ENCODE measurements around the gene HOXA6.
A peak's percentile ranks its signal among the peaks of the same experiment; 100 is the strongest.

Gene HOXA6

DNA sequence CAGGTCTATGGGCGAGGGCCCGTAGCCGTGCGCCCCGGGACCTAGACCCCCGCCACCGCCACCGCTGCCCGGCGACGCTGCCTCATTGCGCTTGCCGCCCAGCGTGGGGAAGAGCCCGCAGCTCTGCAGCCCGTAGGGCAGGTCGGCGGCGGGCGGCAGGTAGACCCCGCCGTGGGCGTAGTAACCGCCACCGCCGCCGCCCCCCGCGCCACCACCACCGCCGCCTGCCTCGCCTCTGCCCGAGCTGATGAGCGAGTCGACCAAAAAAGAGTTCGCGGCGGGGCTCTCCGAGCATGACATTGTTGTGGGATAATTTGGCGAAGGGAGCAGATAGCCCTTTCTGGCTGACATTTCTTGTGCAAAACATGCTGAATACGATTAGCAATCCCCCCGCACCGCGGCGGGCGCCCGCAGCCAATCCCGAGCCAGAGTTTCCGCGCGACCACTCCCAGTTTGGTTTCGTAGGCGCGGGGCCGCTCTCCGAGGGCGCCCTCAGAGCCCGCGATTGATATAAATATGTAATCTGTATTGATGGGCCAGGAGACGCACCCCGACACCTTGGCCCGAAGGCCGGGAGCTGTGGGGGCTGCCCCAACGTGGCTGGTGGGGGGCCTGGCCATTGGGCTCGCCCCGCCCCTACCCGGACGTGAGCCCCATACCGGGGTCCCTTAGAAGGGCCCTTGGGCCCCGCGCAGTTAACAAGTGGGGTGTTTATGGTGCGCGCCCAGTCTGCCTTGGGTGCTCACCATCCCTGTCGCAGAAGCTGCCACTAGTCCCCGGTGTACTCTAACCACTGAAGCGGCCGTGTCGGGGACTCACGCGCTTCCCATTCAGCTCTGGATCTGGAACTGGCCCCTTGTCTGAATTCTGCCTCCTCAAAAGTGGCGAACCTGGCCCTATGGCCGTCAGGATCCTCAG lies 26.6 kb upstream of the HOXA6 start, which contains the start of gene HOXA10:
HOXA10 (minus strand) TSS at position 365 of the 918 bp plus-strand sequence; CDS start at position 351, 14 bp downstream.
- Histone ChIP-seq H3K4me3 (ENCODE audit: low read length) (no peak within 1 kb of the TSS), H3K27me3 (ENCODE audit: insufficient read depth, low read length) (peaks cover 99% of the 10 kb centered on the region), H3K9me3 (ENCODE audit: low read length) (peaks cover 5% of the 10 kb centered on the region), H3K4me1 (ENCODE audit: insufficient read depth, low read length) (peaks cover 3% of the 10 kb centered on the region), H2AFZ (ENCODE audit: low read depth, low read length) (peak within 1 kb of the TSS; percentile 80), H3K36me3 (ENCODE audit: insufficient read depth, low read length) (no peaks in the 10 kb centered on the region)

GRCh38 chr7:27173511-27173955 lies 26.0 kb upstream of the HOXA6 start:
- no peak overlapping the region for H3K4me3 ChIP-seq (ENCODE audit: low read length)
- H3K9me3 ChIP-seq (ENCODE audit: low read length), result peaks cover 5% of the 10 kb centered on the region
- H3K4me1 ChIP-seq (ENCODE audit: insufficient read depth, low read length), result peaks cover 3% of the 10 kb centered on the region
- peak overlapping the region; percentile 80 for H2AFZ ChIP-seq (ENCODE audit: low read depth, low read length)
- H3K27me3 ChIP-seq (ENCODE audit: insufficient read depth, low read length), result peaks cover 99% of the 10 kb centered on the region
- no peaks in the 10 kb centered on the region for H3K36me3 ChIP-seq (ENCODE audit: insufficient read depth, low read length)

DNA sequence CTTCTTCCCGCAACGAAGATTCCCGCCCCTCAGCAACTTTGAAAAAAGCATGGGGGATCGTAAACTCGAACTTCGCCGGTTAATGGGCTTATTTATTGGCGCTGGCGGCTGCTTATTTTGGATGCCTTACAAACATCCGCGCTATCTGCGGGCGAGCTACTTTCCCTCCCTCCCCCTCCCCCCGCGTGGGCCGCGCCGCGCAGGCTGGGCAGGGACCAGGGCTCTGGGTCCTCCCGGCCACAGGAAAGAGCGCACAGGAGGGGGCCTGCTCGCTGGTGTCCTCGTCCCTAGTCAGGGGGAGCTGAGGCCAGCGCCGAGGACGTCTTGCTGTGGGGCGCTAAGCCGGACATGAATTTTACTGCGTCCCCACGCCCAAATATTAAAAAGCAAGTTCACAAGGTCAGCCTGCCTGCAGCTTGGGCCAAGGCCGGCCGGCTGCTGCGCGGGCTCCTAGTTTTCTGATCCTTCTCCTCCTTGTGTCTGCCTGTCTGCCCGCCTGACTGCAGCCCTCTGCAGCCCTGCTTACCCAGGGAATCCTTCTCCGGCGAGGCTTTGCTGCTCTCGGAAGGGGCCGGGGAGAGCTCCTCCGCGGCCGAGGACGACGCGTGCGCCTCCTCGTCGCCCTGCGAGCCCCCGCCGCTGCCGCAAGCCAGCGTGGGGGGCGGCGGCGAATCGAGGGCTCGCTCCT lies 25.4 kb upstream of the HOXA6 start:
- H2AFZ ChIP-seq (ENCODE audit: low read depth, low read length), result peak overlapping the region; percentile 80
- no peaks in the 10 kb centered on the region for H3K36me3 ChIP-seq (ENCODE audit: insufficient read depth, low read length)
- H3K27me3 ChIP-seq (ENCODE audit: insufficient read depth, low read length), result peaks cover 99% of the 10 kb centered on the region

DNA sequence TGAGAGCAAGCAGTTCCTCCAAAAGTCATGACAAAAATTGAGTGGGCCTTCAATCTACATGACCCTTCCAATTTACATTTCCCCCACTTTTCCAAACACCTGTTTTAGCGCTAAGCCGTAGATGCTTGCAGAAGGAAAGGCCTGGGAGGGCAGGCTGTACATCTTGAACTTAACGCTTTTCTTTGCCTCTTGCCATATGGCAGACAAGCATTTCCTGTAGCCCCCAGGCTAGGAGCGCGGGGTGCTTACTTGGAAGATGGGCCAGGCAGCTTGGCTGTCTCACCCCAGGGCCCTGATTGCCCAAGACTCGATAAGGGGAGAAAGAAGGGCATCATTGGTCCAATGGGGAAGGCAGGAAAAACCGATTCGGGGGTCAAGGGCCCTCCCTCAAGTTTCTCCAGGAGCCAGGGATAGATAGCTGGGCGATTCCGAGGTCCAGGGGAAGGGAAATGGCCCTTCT lies 24.8 kb upstream of the HOXA6 start:
- Histone ChIP-seq H3K4me3 (ENCODE audit: low read length) (no peak overlapping the region), H2AFZ (ENCODE audit: low read depth, low read length) (no peak overlapping the region), H3K4me1 (ENCODE audit: insufficient read depth, low read length) (peaks cover 3% of the 10 kb centered on the region), H3K9me3 (ENCODE audit: low read length) (peaks cover 5% of the 10 kb centered on the region), H3K27me3 (ENCODE audit: insufficient read depth, low read length) (peaks cover 99% of the 10 kb centered on the region), H3K36me3 (ENCODE audit: insufficient read depth, low read length) (no peaks in the 10 kb centered on the region)

More for the DNA sequence above, 25.4 kb upstream of the HOXA6 start:
- H3K9me3 ChIP-seq (ENCODE audit: low read length), result peaks cover 5% of the 10 kb centered on the region
- H3K4me3 ChIP-seq (ENCODE audit: low read length), result no peak overlapping the region
- peaks cover 3% of the 10 kb centered on the region for H3K4me1 ChIP-seq (ENCODE audit: insufficient read depth, low read length)

GRCh38 chr7:27171637-27172314 lies 24.2 kb upstream of the HOXA6 start:
- H3K4me3 ChIP-seq (ENCODE audit: low read length), result no peak overlapping the region
- H3K9me3 ChIP-seq (ENCODE audit: low read length), result peaks cover 5% of the 10 kb centered on the region
- no peaks in the 10 kb centered on the region for H3K36me3 ChIP-seq (ENCODE audit: insufficient read depth, low read length)
- peaks cover 3% of the 10 kb centered on the region for H3K4me1 ChIP-seq (ENCODE audit: insufficient read depth, low read length)
- peaks cover 99% of the 10 kb centered on the region for H3K27me3 ChIP-seq (ENCODE audit: insufficient read depth, low read length)
- no peak overlapping the region for H2AFZ ChIP-seq (ENCODE audit: low read depth, low read length)

DNA sequence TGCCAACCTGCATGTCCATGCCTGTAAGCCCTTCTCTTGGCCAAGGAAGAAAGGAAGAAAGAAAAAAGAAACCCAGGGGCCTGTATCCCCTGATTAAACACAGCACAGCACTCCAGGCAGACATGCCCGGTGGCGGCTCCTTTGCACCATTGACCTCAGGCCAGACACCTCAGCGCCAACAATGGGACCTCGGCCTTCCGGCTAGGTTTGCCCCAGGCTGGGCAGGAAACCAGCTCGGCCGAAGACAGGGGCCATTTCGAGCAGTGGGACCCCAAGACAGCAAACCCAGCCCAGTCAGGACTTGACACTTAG lies 23.7 kb upstream of the HOXA6 start:
- no peak overlapping the region for H2AFZ ChIP-seq (ENCODE audit: low read depth, low read length)
- no peak overlapping the region for H3K4me3 ChIP-seq (ENCODE audit: low read length)
- H3K9me3 ChIP-seq (ENCODE audit: low read length), result peaks cover 5% of the 10 kb centered on the region
- peaks cover 99% of the 10 kb centered on the region for H3K27me3 ChIP-seq (ENCODE audit: insufficient read depth, low read length)
- H3K4me1 ChIP-seq (ENCODE audit: insufficient read depth, low read length), result peaks cover 3% of the 10 kb centered on the region
- H3K36me3 ChIP-seq (ENCODE audit: insufficient read depth, low read length), result no peaks in the 10 kb centered on the region

DNA sequence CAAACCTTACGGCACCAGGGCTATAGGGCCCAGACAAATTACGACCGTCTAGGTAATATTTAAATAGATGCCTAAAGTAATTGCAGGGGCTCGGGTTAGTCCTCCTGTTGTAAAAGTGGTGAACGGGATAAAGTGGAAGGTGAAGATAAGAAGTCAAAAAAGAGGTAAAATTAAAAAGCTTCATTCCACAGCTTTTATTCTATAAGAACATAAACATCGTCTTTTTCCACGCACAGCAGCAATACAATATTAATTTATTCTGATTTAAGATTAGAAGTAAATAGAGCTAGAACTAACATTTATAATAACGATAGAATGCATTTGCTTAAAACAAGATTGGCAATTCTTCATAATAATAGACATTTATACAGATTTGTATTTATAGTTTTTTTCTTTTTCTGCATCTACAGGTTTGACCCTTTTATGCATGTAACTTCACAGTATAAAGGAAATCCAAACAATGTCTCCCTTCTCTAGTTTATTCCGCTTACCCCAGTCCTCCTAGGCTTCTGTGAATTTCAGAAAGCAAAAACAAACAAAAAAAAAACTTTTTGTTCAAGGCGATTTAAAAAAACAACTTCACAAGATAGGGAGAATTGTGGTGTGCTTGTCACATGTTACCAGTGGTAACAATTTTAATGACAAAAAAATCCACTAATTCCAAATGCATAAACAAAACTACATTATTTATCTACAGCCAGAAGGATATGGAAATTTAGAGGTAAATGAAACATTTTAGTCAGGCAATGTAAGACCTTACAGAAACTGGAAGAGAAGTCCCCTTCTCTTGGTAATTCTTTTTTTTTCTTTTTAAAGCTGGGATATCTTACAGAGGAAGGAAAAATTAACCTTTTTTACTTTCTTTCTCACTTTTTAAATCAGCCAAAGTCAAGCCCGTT lies 23.1 kb upstream of the HOXA6 start:
- Histone ChIP-seq H3K4me3 (ENCODE audit: low read length) (no peak overlapping the region), H3K27me3 (ENCODE audit: insufficient read depth, low read length) (peaks cover 99% of the 10 kb centered on the region), H2AFZ (ENCODE audit: low read depth, low read length) (no peak overlapping the region)

GRCh38 chr7:27169658-27170425 lies 22.3 kb upstream of the HOXA6 start:
- Histone ChIP-seq H3K4me1 (ENCODE audit: insufficient read depth, low read length) (peaks cover 3% of the 10 kb centered on the region), H3K4me3 (ENCODE audit: low read length) (no peak overlapping the region), H3K9me3 (ENCODE audit: low read length) (peaks cover 3% of the 10 kb centered on the region), H2AFZ (ENCODE audit: low read depth, low read length) (no peak overlapping the region), H3K27me3 (ENCODE audit: insufficient read depth, low read length) (peaks cover 99% of the 10 kb centered on the region), H3K36me3 (ENCODE audit: insufficient read depth, low read length) (no peaks in the 10 kb centered on the region)

More for the DNA sequence above, 23.1 kb upstream of the HOXA6 start:
- peaks cover 3% of the 10 kb centered on the region for H3K4me1 ChIP-seq (ENCODE audit: insufficient read depth, low read length)
- peaks cover 5% of the 10 kb centered on the region for H3K9me3 ChIP-seq (ENCODE audit: low read length)
- no peaks in the 10 kb centered on the region for H3K36me3 ChIP-seq (ENCODE audit: insufficient read depth, low read length)

- Histone ChIP-seq H3K4me3 (ENCODE audit: low read length) (no peak overlapping the region), H2AFZ (ENCODE audit: low read depth, low read length) (no peak overlapping the region), H3K27me3 (ENCODE audit: insufficient read depth, low read length) (peaks cover 99% of the 10 kb centered on the region), H3K9me3 (ENCODE audit: low read length) (no peaks in the 10 kb centered on the region), H3K4me1 (ENCODE audit: insufficient read depth, low read length) (peaks cover 3% of the 10 kb centered on the region), H3K36me3 (ENCODE audit: insufficient read depth, low read length) (no peaks in the 10 kb centered on the region)
Measured at GRCh38 chr7:27168265-27168947, 20.8 kb upstream of the HOXA6 start.

DNA sequence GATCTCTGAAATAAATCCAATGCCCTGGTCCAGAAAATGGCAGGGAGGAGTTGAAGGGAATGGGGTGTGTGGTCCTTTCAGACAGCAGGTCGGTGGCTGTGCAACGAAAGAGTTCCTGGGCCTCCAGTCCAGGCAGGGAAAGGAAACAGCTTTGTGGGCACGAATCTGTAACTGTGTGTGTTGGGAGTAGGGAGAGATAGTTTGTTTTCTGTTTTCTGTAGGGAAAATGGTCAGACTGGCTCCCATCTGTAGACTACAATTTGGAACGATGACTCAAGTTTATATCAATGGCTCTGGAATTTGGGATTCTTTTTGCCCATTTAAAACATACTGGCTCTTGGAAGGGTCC lies 20.3 kb upstream of the HOXA6 start:
- Histone ChIP-seq H2AFZ (ENCODE audit: low read depth, low read length) (no peak overlapping the region), H3K4me3 (ENCODE audit: low read length) (no peak overlapping the region), H3K36me3 (ENCODE audit: insufficient read depth, low read length) (no peaks in the 10 kb centered on the region), H3K27me3 (ENCODE audit: insufficient read depth, low read length) (peaks cover 99% of the 10 kb centered on the region), H3K4me1 (ENCODE audit: insufficient read depth, low read length) (peaks cover 3% of the 10 kb centered on the region), H3K9me3 (ENCODE audit: low read length) (no peaks in the 10 kb centered on the region)

Data from neuron (in vitro differentiated cells).